ENCODE measurements around the gene ADIPOQ.
A peak's percentile ranks its signal among the peaks of the same experiment; 100 is the strongest.
"Not testable (repeated sequence)": the region's sequence is repeated elsewhere in the genome, so short reads cannot be mapped to it uniquely, and the experiment has no call there.

The ADIPOQ gene

GRCh38 chr3:186842426-186843038, at the start of gene ADIPOQ:
TSS of gene ADIPOQ (plus strand) at chr3:186842710. CDS start at chr3:186853059, 10,349 bp downstream.
- DNase-seq: no peak

GRCh38 chr3:186798239-186798874, 44.2 kb upstream of the ADIPOQ start:
- DNase-seq: no peak

GRCh38 chr3:186800285-186800684, 42.2 kb upstream of the ADIPOQ start:
- no peak for DNase-seq

GRCh38 chr3:186802701-186803100, 39.8 kb upstream of the ADIPOQ start:
- no peak for DNase-seq

- DNase-seq: not testable (repeated sequence)
These were observed 39.1 kb upstream of the ADIPOQ start for GRCh38 chr3:186803447-186803846.

GRCh38 chr3:186806089-186807055, 36.1 kb upstream of the ADIPOQ start, which contains the start of gene RFC4:
TSS of gene RFC4 (minus strand) at chr3:186806482. CDS start at chr3:186804713, 1,769 bp downstream.
- peak; percentile 90 for DNase-seq

GRCh38 chr3:186807231-186807630, 35.3 kb upstream of the ADIPOQ start:
- DNase-seq: no peak

GRCh38 chr3:186810336-186810996, 32.0 kb upstream of the ADIPOQ start:
- DNase-seq: no peak

- DNase-seq: not testable (repeated sequence)
These were observed 31.2 kb upstream of the ADIPOQ start for GRCh38 chr3:186811313-186811712.

- no peak for DNase-seq
These were observed 28.4 kb upstream of the ADIPOQ start for GRCh38 chr3:186814100-186814499.

- no peak for DNase-seq
These were observed 27.1 kb upstream of the ADIPOQ start for GRCh38 chr3:186815435-186815834.

GRCh38 chr3:186818516-186818915, 24.0 kb upstream of the ADIPOQ start:
- no peak for DNase-seq

GRCh38 chr3:186818956-186819355, 23.6 kb upstream of the ADIPOQ start:
- DNase-seq: no peak

GRCh38 chr3:186821429-186822387, 20.8 kb upstream of the ADIPOQ start:
- DNase-seq: no peak

GRCh38 chr3:186822388-186822759, 20.1 kb upstream of the ADIPOQ start:
- not testable (repeated sequence) for DNase-seq

- no peak for DNase-seq
These were observed 19.1 kb upstream of the ADIPOQ start for GRCh38 chr3:186823386-186823785.

GRCh38 chr3:186824430-186825139, 17.9 kb upstream of the ADIPOQ start:
- DNase-seq: no peak

- peak; percentile 75 for DNase-seq
These were observed 17.2 kb upstream of the ADIPOQ start for GRCh38 chr3:186825294-186825821.

GRCh38 chr3:186825872-186826409, 16.6 kb upstream of the ADIPOQ start:
- DNase-seq: no peak

GRCh38 chr3:186826410-186826975, 16.0 kb upstream of the ADIPOQ start:
- DNase-seq: no peak

All from stimulated activated CD4-positive, alpha-beta T cell treated with anti-CD3 and anti-CD28 coated beads, Interleukin-1b, Interleukin-23, amount 100 ng/mL, for 48 hours (primary cell).